CD14-positive monocyte (primary cell): ENCODE data around the gene BYSL. TPM values are rescaled to one million over a fixed set of nuclear protein-coding genes. Genes with fewer than 3 reads are reported as not detected.

Experiments
- DNase-seq, 3 donors: peaks; one replicate each; pipeline ENCODE4 v3.0.0-alpha.2; 2011 to 2022
- H2AFZ ChIP-seq: 2 replicates; pipeline ENCODE4 v1.6.0; 2012; ENCODE audit warnings: mild to moderate bottlenecking, low read depth, low read length, inconsistent platforms; ENCODE audit not compliant: insufficient read depth, poor library complexity, severe bottlenecking
- H3K27ac ChIP-seq, 2 donors: 1 replicate in 1 of 2; 2 replicates in 1 of 2; pipeline ENCODE4 v1.5.1; 2012 to 2013; ENCODE audit warnings: low read length in 2 of 2, control low read depth in 1 of 2, inconsistent platforms in 1 of 2, low read depth in 1 of 2, mild to moderate bottlenecking in 1 of 2
- H3K27me3 ChIP-seq, 2 donors: one replicate each; pipeline versions ENCODE4 v1.6.0 to v1.6.1; 2011 to 2013; ENCODE audit warnings: low read length in 2 of 2; ENCODE audit not compliant: control insufficient read depth in 2 of 2, insufficient read depth in 2 of 2
- H3K36me3 ChIP-seq, 2 donors: replicated peaks in 1 of 2; 1 replicate in 1 of 2; 2 replicates in 1 of 2; pipeline versions ENCODE4 v1.5.1 to v1.6.1; 2012 to 2013; ENCODE audit warnings: low read length in 2 of 2, control low read depth in 1 of 2, inconsistent platforms in 1 of 2, mild to moderate bottlenecking in 1 of 2; ENCODE audit not compliant: insufficient read depth in 2 of 2, control insufficient read depth in 1 of 2
- H3K4me1 ChIP-seq, 2 donors: 1 replicate in 1 of 2; 2 replicates in 1 of 2; pipeline versions ENCODE4 v1.5.1 to v1.6.1; 2012 to 2013; ENCODE audit warnings: low read length in 2 of 2, control low read depth in 1 of 2, inconsistent platforms in 1 of 2, mild to moderate bottlenecking in 1 of 2, moderate library complexity in 1 of 2; ENCODE audit not compliant: insufficient read depth in 2 of 2, control insufficient read depth in 1 of 2
- H3K4me2 ChIP-seq: replicated peaks from 2 replicates; pipeline ENCODE3; 2012; ENCODE audit warnings: low read length, moderate library complexity, mild to moderate bottlenecking; ENCODE audit not compliant: poor library complexity, severe bottlenecking; ENCODE audit errors: extremely low read depth
- H3K4me3 ChIP-seq, 3 experiments: fragments of 200-600 bp in 1 of 3; sonication (generic) in 1 of 3; replicated peaks in 1 of 3; 1 replicate in 2 of 3; 2 replicates in 1 of 3; pipeline ENCODE4 v1.5.1; 2011 to 2013; ENCODE audit warnings: low read length in 3 of 3, mild to moderate bottlenecking in 3 of 3, control low read depth in 2 of 3, low read depth in 2 of 3, inconsistent platforms in 1 of 3, moderate library complexity in 1 of 3
- H3K79me2 ChIP-seq: 2 replicates; pipeline ENCODE4 v1.6.0; 2012; ENCODE audit warnings: mild to moderate bottlenecking, control low read depth, inconsistent platforms, low read length, moderate library complexity; ENCODE audit not compliant: insufficient read depth
- H3K9ac ChIP-seq: 2 replicates; pipeline ENCODE4 v1.6.0; 2017; ENCODE audit warnings: low read length, mild to moderate bottlenecking; ENCODE audit not compliant: insufficient read depth, poor library complexity, severe bottlenecking
- H3K9me3 ChIP-seq, 2 donors: replicated peaks in 1 of 2; 1 replicate in 1 of 2; 2 replicates in 1 of 2; pipeline versions ENCODE4 v1.5.1 to v1.6.1; 2012 to 2013; ENCODE audit warnings: low read length in 2 of 2, control low read depth in 1 of 2; ENCODE audit not compliant: control insufficient read depth in 1 of 2, insufficient read depth in 1 of 2
- H4K20me1 ChIP-seq: 2 replicates; pipeline ENCODE4 v1.6.0; 2012; ENCODE audit warnings: mild to moderate bottlenecking, low read length, control low read depth, moderate library complexity; ENCODE audit not compliant: insufficient read depth
- H3K27ac Mint-ChIP-seq, 7 donors: one replicate each; pipeline ENCODE4 v1.8.0; 2020; ENCODE audit warnings: mild to moderate bottlenecking in 7 of 7, mixed read lengths in 7 of 7, moderate library complexity in 6 of 7, inconsistent platforms in 2 of 7
- H3K27me3 Mint-ChIP-seq, 3 donors: one replicate each; pipeline ENCODE4 v1.8.0; 2021 to 2022; ENCODE audit warnings: low read depth in 3 of 3, mild to moderate bottlenecking in 3 of 3, mixed read lengths in 3 of 3, moderate library complexity in 3 of 3, inconsistent platforms in 1 of 3
- H3K36me3 Mint-ChIP-seq, 2 donors: one replicate each; pipeline ENCODE4 v1.8.0; 2020; ENCODE audit warnings: mixed read lengths in 2 of 2, inconsistent platforms in 1 of 2, mild to moderate bottlenecking in 1 of 2
- H3K4me1 Mint-ChIP-seq: one replicate; pipeline ENCODE4 v1.8.0; 2020; ENCODE audit warnings: mild to moderate bottlenecking, mixed read lengths
- H3K4me3 Mint-ChIP-seq, 2 donors: one replicate each; pipeline ENCODE4 v1.8.0; 2020; ENCODE audit warnings: mild to moderate bottlenecking in 2 of 2, mixed read lengths in 2 of 2, moderate library complexity in 1 of 2
- H3K9me3 Mint-ChIP-seq, 7 donors: one replicate each; pipeline ENCODE4 v1.8.0; 2020 to 2022; ENCODE audit warnings: mixed read lengths in 7 of 7, mild to moderate bottlenecking in 6 of 7, moderate library complexity in 6 of 7, inconsistent platforms in 2 of 7
- WGBS: methylation state at CpG from one replicate; pipeline ENCODE4 v1.1.5; 2013; ENCODE audit warnings: missing lambda C conversion rate; ENCODE audit not compliant: insufficient coverage; 5-methylcytosine and 5-hydroxymethylcytosine counted together
- intact Hi-C, 2 donors: fragments of 100-400 bp; cut with micrococcal nuclease; formaldehyde crosslinking; loops; one replicate each; pipeline versions ENCODE4 v1.15.0 to v1.15.1; 2023
- polyA plus RNA-seq, 3 donors: library from polyadenylated mRNA; depleted of rRNA in 1 of 3; unstranded in 2 of 3; stranded (reverse) in 1 of 3; fragments of 300-500 nt in 2 of 3; fragments of >200 nt in 1 of 3; fragmentation: Illumina TruSeq in 2 of 3; gene quantifications; 1 replicate in 2 of 3; 2 replicates in 1 of 3; pipeline ENCODE4 v1.2.3, GENCODE V29; 2012 to 2021
- TF ChIP-seq, protein P1 (sequence below): fragments of 200-600 bp; IDR thresholded peaks from one replicate; pipeline ENCODE4 v1.8.0; 2022; ENCODE audit warnings: antibody characterized with exemption, mild to moderate bottlenecking

The BYSL gene
- polyA plus RNA-seq, 3 donors: 2.7 to 4.2 (median 3.9) TPM

DNA sequence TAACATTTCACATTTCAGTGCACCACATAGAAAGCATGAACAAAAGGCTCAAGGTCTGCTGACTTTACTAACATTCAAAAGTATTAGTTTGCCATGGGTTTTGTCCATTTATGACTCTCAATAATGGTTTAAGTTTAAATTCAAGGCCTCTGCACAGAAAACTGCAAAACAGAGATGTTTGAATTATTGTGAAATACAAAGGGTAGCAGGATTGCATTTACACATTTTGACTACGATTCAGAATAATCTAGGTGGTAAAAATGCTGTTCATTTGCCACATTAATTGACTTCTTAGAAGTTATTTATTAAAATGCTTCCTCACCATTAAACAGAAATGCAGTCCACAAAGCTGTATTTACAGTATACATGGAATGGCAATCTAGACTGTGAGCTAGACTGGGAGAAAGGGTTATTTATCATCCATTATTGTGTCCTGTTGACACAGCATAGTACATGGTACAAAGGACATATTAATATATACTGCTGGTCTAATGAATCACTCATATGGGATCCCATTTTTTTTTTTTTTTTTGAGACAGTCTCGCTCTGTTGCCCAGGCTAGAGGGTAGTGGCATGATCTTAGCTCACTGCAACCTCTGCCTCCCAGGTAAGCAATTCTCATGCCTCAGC is 44.1 kb upstream of the BYSL start:
- H3K4me1 Mint-ChIP-seq: peaks cover 5% of the 10 kb centered on the region
- Histone ChIP-seq H3K9me3 (peaks cover 0 to 4% of the 10 kb centered on the region in 2 donors), H4K20me1 (no peaks in the 10 kb centered on the region), H3K4me1 (peaks cover 1 to 2% of the 10 kb centered on the region in 2 donors), H3K4me2 (no peak overlapping the region), H3K4me3 (no peak overlapping the region), H3K36me3 (no peaks in the 10 kb centered on the region), H3K79me2 (no peaks in the 10 kb centered on the region), H2AFZ (no peak overlapping the region), H3K27me3 (no peaks in the 10 kb centered on the region), H3K27ac (no peak overlapping the region), H3K9ac (no peak overlapping the region)
- no peak for DNase-seq
- intact Hi-C loops: no loop called here
- peaks cover 0 to 9% (median 3%) of the 10 kb centered on the region in 7 donors for H3K9me3 Mint-ChIP-seq
- peaks cover 2 to 7% of the 10 kb centered on the region in 2 donors for H3K36me3 Mint-ChIP-seq
- TF ChIP-seq, protein P1, sequence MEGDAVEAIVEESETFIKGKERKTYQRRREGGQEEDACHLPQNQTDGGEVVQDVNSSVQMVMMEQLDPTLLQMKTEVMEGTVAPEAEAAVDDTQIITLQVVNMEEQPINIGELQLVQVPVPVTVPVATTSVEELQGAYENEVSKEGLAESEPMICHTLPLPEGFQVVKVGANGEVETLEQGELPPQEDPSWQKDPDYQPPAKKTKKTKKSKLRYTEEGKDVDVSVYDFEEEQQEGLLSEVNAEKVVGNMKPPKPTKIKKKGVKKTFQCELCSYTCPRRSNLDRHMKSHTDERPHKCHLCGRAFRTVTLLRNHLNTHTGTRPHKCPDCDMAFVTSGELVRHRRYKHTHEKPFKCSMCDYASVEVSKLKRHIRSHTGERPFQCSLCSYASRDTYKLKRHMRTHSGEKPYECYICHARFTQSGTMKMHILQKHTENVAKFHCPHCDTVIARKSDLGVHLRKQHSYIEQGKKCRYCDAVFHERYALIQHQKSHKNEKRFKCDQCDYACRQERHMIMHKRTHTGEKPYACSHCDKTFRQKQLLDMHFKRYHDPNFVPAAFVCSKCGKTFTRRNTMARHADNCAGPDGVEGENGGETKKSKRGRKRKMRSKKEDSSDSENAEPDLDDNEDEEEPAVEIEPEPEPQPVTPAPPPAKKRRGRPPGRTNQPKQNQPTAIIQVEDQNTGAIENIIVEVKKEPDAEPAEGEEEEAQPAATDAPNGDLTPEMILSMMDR: no peak
- no peak overlapping the region for H3K27ac Mint-ChIP-seq
- no peaks in the 10 kb centered on the region for H3K27me3 Mint-ChIP-seq
- WGBS: no CpG with 5 or more reads among the region's 2 CpGs
- no peak overlapping the region for H3K4me3 Mint-ChIP-seq

DNA sequence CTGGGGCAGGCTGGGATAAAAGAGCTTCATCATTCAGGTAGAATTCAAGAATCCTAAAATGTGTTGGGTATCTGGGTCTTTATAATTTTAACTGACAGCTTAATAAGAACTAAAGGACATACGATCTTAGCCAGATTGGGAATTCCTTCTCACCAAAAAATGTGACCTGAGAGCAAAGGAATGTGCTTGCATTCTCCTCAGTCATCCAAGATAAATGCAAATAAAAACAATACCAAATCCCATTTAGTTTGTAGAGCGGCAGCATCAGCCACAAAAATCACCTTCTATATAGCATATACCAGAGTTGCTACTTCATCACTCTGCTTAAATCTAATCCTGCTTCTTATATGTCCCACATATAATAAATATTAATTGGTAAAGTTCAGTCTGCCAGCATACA is 43.1 kb upstream of the BYSL start:
- intact Hi-C loops: no loop called here
- H3K4me2 ChIP-seq: no peak overlapping the region
- H3K27me3 ChIP-seq: no peaks in the 10 kb centered on the region
- peaks cover 3% of the 10 kb centered on the region for H3K4me1 Mint-ChIP-seq
- WGBS: 93% methylated on average over 2 of the region's 2 CpGs
- H4K20me1 ChIP-seq: no peaks in the 10 kb centered on the region
- no peak overlapping the region for H3K27ac ChIP-seq
- no peaks in the 10 kb centered on the region for H3K9me3 ChIP-seq
- no peaks in the 10 kb centered on the region for H3K79me2 ChIP-seq
- H2AFZ ChIP-seq: no peak overlapping the region
- no peak for DNase-seq
- no peak overlapping the region for H3K4me3 ChIP-seq
- no peaks in the 10 kb centered on the region for H3K27me3 Mint-ChIP-seq
- H3K36me3 Mint-ChIP-seq: peaks cover 0 to 5% of the 10 kb centered on the region in 2 donors
- TF ChIP-seq, protein P1: no peak
- no peaks in the 10 kb centered on the region for H3K36me3 ChIP-seq
- H3K9me3 Mint-ChIP-seq: no peaks in the 10 kb centered on the region
- no peak overlapping the region for H3K9ac ChIP-seq
- no peak overlapping the region for H3K27ac Mint-ChIP-seq
- no peak overlapping the region for H3K4me3 Mint-ChIP-seq
- no peaks in the 10 kb centered on the region for H3K4me1 ChIP-seq
